Endothelial cell (in vitro differentiated cells): Measurements from ENCODE around the gene XAB2. TPM values are rescaled to one million over a fixed set of nuclear protein-coding genes. Genes with fewer than 3 reads are reported as not detected.
A peak's percentile ranks its signal among the peaks of the same experiment; 100 is the strongest.

Source experiments
- DNase-seq: peaks from one replicate; pipeline ENCODE4 v3.0.0; 2021; ENCODE audit warnings: low spot score
- H3K27ac Mint-ChIP-seq: one replicate; pipeline ENCODE4 v1.8.0; 2021; ENCODE audit warnings: mixed read lengths, inconsistent platforms; ENCODE audit not compliant: unreplicated experiment
- H3K27me3 Mint-ChIP-seq: one replicate; pipeline ENCODE4 v1.8.0; 2021; ENCODE audit warnings: mild to moderate bottlenecking, moderate library complexity, mixed read lengths, inconsistent platforms; ENCODE audit not compliant: unreplicated experiment
- H3K36me3 Mint-ChIP-seq: one replicate; pipeline ENCODE4 v1.8.0; 2021; ENCODE audit warnings: mild to moderate bottlenecking, low read depth, mixed read lengths, inconsistent platforms; ENCODE audit not compliant: unreplicated experiment
- H3K4me1 Mint-ChIP-seq: one replicate; pipeline ENCODE4 v1.8.0; 2021; ENCODE audit warnings: mild to moderate bottlenecking, mixed read lengths, inconsistent platforms; ENCODE audit not compliant: unreplicated experiment
- H3K4me3 Mint-ChIP-seq: one replicate; pipeline ENCODE4 v1.8.0; 2021; ENCODE audit warnings: mild to moderate bottlenecking, mixed read lengths, inconsistent platforms; ENCODE audit not compliant: unreplicated experiment
- H3K9me3 Mint-ChIP-seq: one replicate; pipeline ENCODE4 v1.8.0; 2021; ENCODE audit warnings: mixed read lengths, inconsistent platforms; ENCODE audit not compliant: unreplicated experiment
- total RNA-seq: library from RNA; stranded (reverse); fragmentation: NEBNext Ultra II Directional; extraction: Animal tissue kit (Norgen Biotek cat#: 25700); gene quantifications from one replicate; pipeline ENCODE4 v1.2.1, GENCODE V29; 2021; ENCODE audit not compliant: unreplicated experiment
- TF ChIP-seq, protein P1 (sequence below): fragments of 200-600 bp; sonication (generic); IDR thresholded peaks from one replicate; pipeline ENCODE4 v1.5.0; 2021; ENCODE audit warnings: antibody characterized with exemption; ENCODE audit not compliant: unreplicated experiment

XAB2 gene
- total RNA-seq, 1 donor from 2014 or later = 46.1 TPM

DNA sequence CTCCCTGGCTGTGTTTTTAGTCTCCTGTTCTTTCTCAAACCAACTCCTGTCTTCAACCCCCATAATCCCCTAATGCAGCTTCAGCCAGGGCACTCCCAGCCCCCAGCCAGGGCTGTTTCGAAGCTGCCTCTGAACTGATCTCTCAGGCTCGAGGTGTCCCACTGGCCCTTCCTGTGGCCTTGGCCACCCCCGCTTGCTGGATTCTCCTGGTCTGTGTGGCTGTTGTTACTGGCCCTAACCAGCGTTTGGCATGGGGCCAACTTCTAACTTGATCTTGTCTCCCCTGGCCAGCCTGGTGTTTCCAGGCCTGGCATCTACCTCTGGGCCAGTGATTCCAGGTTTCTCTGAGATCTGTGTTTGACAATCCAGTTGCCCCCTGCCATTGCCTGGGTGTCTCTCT lies 11.0 kb downstream of the XAB2 start:
- H3K9me3 Mint-ChIP-seq = no peaks in the 10 kb centered on the region
- H3K4me3 Mint-ChIP-seq = peak overlapping the region; percentile 70
- H3K4me1 Mint-ChIP-seq = no peaks in the 10 kb centered on the region
- H3K27me3 Mint-ChIP-seq = peaks cover 12% of the 10 kb centered on the region
- TF ChIP-seq, protein P1, sequence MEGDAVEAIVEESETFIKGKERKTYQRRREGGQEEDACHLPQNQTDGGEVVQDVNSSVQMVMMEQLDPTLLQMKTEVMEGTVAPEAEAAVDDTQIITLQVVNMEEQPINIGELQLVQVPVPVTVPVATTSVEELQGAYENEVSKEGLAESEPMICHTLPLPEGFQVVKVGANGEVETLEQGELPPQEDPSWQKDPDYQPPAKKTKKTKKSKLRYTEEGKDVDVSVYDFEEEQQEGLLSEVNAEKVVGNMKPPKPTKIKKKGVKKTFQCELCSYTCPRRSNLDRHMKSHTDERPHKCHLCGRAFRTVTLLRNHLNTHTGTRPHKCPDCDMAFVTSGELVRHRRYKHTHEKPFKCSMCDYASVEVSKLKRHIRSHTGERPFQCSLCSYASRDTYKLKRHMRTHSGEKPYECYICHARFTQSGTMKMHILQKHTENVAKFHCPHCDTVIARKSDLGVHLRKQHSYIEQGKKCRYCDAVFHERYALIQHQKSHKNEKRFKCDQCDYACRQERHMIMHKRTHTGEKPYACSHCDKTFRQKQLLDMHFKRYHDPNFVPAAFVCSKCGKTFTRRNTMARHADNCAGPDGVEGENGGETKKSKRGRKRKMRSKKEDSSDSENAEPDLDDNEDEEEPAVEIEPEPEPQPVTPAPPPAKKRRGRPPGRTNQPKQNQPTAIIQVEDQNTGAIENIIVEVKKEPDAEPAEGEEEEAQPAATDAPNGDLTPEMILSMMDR = no peak
- peaks cover 21% of the 10 kb centered on the region for H3K36me3 Mint-ChIP-seq
- no peak for DNase-seq
- H3K27ac Mint-ChIP-seq = peak overlapping the region; percentile 54

DNA sequence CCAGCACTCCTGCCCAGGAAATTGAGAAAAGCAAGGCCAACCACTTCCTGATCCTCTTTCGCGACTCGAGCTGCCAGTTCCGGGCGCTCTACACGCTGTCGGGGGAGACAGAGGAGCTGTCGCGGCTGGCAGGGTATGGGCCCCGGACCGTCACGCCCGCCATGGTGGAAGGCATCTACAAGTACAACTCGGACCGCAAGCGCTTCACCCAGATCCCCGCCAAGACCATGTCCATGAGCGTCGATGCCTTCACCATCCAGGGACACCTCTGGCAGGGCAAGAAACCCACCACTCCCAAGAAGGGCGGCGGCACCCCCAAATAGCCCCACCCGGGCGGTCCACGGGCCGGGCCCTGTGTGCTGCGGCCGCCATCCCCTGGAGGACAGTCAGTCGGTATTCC lies 11.6 kb downstream of the XAB2 start:
- H3K27me3 Mint-ChIP-seq = peaks cover 6% of the 10 kb centered on the region
- H3K9me3 Mint-ChIP-seq = no peaks in the 10 kb centered on the region
- H3K36me3 Mint-ChIP-seq = peaks cover 15% of the 10 kb centered on the region
- no peak overlapping the region for H3K4me3 Mint-ChIP-seq
- no peak for DNase-seq
- H3K4me1 Mint-ChIP-seq = no peaks in the 10 kb centered on the region
- peak overlapping the region; percentile 18 for H3K27ac Mint-ChIP-seq
- TF ChIP-seq, protein P1 = no peak

DNA sequence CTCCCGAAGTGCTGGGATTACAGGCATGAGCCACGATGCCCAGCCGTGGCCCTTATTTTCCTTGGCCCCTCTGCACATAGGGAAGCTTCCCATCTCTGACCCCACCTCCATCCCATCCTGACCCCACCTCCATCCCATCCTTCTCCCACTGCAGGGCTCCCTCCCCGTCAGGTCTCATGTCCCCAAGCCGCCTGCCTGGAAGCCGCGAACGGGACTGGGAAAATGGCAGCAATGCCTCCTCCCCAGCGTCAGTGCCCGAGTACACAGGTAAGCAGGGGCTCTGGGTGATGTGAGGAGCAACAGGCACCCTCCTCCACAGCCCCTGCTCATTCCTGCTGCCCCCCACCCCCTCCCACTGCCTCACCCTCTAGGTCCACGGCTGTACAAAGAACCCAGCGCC lies 12.2 kb downstream of the XAB2 start:
- no peaks in the 10 kb centered on the region for H3K4me1 Mint-ChIP-seq

DNA sequence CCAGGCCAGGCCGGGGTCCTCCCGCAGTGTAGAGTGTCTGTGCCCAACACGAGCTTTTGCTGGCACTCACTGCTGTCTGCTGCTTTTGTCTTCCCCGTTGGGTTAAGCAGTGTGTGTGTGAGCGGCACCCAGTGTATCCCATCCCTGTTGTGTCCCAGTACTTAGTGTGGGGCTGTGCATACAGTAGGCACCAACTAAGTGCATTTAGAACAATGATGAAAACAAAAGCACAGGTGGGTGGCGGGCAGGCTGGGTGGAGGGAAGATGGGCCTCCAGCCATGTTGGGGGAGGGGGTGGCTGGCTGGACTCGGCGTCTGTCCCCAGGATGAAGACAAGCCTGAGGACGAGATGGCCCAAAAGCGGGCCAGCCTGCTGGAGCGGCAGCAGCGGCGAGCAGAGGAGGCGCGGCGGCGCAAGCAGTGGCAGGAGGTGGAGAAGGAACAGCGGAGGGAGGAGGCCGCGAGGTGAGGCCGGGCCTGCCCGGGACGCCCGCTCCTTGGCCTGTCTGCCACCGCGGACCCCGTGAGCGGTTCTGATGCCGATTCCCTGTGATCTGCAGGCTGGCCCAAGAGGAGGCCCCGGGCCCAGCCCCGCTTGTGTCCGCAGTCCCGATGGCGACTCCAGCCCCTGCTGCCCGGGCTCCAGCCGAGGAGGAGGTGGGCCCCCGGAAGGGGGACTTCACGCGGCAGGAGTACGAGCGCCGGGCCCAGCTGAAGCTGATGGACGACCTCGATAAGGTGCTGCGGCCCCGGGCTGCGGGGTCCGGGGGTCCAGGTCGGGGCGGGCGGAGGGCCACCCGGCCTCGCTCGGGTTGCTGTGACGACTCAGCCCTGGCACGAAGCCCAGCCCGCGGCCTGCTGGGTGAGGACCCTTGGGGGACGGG lies 14.2 kb downstream of the XAB2 start:
- TF ChIP-seq, protein P1 = no peak
- Mint-ChIP-seq H3K36me3 (peaks cover 7% of the 10 kb centered on the region), H3K27me3 (peaks cover 6% of the 10 kb centered on the region), H3K4me3 (no peak overlapping the region), H3K4me1 (no peaks in the 10 kb centered on the region), H3K9me3 (no peaks in the 10 kb centered on the region), H3K27ac (no peak overlapping the region)
- DNase-seq = no peak

More for the DNA sequence above, 12.2 kb downstream of the XAB2 start:
- H3K36me3 Mint-ChIP-seq = peaks cover 15% of the 10 kb centered on the region
- no peaks in the 10 kb centered on the region for H3K9me3 Mint-ChIP-seq
- peaks cover 5% of the 10 kb centered on the region for H3K27me3 Mint-ChIP-seq
- no peak overlapping the region for H3K4me3 Mint-ChIP-seq
- no peak overlapping the region for H3K27ac Mint-ChIP-seq
- DNase-seq = no peak
- TF ChIP-seq, protein P1 = no peak
